A549 (cell line): ENCODE results near the gene EPB41L4A. TPM values are rescaled to one million over a fixed set of nuclear protein-coding genes. Genes with fewer than 3 reads are reported as not detected.
"Not testable (repeated sequence)": the region's sequence is repeated elsewhere in the genome, so short reads cannot be mapped to it uniquely, and the experiment has no call there.

ENCODE experiments used
- ATAC-seq, 2 experiments: fragments of 200-7000 bp in 1 of 2; fragments of >200 bp in 1 of 2; cut with Nextera tagmentation in 1 of 2; cut with Tn5 transposase in 1 of 2; 3 replicates each; pipeline versions ENCODE4 v1.8.0 to v1.9.1; 2018 to 2020; ENCODE audit warnings: mild to moderate bottlenecking in 1 of 2, moderate library complexity in 1 of 2
- CTCF ChIA-PET: fragments of 300-600 bp; sonication (Branson Sonifier 250); formaldehyde crosslinking; extraction: SDS; loops from one replicate; lab custom pipeline; 2021; ENCODE audit warnings: antibody characterized with exemption, inconsistent platforms; lab: Yijun Ruan, JAX
- POLR2A ChIA-PET: fragments of 350-600 bp; formaldehyde crosslinking; extraction: SDS; loops from one replicate; lab custom pipeline; 2021; ENCODE audit warnings: antibody characterized with exemption, inconsistent platforms; lab: Yijun Ruan, JAX
- DNase-seq, 2 experiments: peaks; one replicate each; pipeline versions ENCODE4 v3.0.0 to v3.0.0-alpha.2; 2011 to 2016; ENCODE audit warnings: low read depth in 1 of 2, low spot score in 1 of 2
- FAIRE-seq: peaks from 2 replicates; lab custom pipeline; 2011; peaks lifted over from hg19 to GRCh38; lab: Jason Lieb, UNC
- H3K27ac ChIP-seq, 2 experiments: fragments of >200 bp; sonication (Bioruptor Twin); formaldehyde crosslinking; 3 replicates each; pipeline ENCODE4 v1.5.1; 2016 to 2017
- H3K4me1 ChIP-seq: fragments of >200 bp; sonication (Bioruptor Twin); formaldehyde crosslinking; 3 replicates; pipeline ENCODE4 v1.6.1; 2016
- H3K4me2 ChIP-seq: fragments of >200 bp; sonication (Bioruptor Twin); formaldehyde crosslinking; 3 replicates; pipeline ENCODE4 v1.6.1; 2016
- H3K4me3 ChIP-seq: fragments of >200 bp; sonication (Bioruptor Twin); formaldehyde crosslinking; 3 replicates; pipeline ENCODE4 v1.5.1; 2016
- H3K9me3 ChIP-seq: fragments of >200 bp; sonication (Bioruptor Twin); formaldehyde crosslinking; 3 replicates; pipeline ENCODE4 v1.6.1; 2016
- ATOH8 ChIP-seq: fragments of 250-450 bp; sonication (Bioruptor Pico); IDR thresholded peaks from 2 replicates; pipeline ENCODE4 v1.5.0; 2020; ENCODE audit warnings: low read depth, mild to moderate bottlenecking, moderate library complexity
- CBX2 ChIP-seq: fragments of 200-600 bp; sonication (generic); IDR thresholded peaks from 2 replicates; pipeline ENCODE4 v1.6.1; 2016; ENCODE audit warnings: low read depth, mild to moderate bottlenecking, borderline replicate concordance
- CHD2 ChIP-seq: fragments of 150-350 bp; IDR thresholded peaks from 2 replicates; pipeline ENCODE4 v1.6.1; 2014; ENCODE audit warnings: low read length; ENCODE audit not compliant: partially characterized antibody
- EHF ChIP-seq: fragments of 250-450 bp; sonication (Bioruptor Pico); IDR thresholded peaks from 2 replicates; pipeline ENCODE4 v1.5.0; 2020; ENCODE audit warnings: mild to moderate bottlenecking
- FOSB ChIP-seq: fragments of 250-450 bp; sonication (Bioruptor Pico); IDR thresholded peaks from 2 replicates; pipeline ENCODE4 v1.5.0; 2020; ENCODE audit warnings: mild to moderate bottlenecking, moderate library complexity
- FOSL2 ChIP-seq, 2 experiments: fragments of 450-650 bp in 1 of 2; fragments of >200 bp in 1 of 2; sonication (Bioruptor Twin) in 1 of 2; formaldehyde crosslinking; IDR thresholded peaks; 2 replicates each; pipeline versions ENCODE4 v1.5.0 to v1.6.1; 2016 to 2020; ENCODE audit warnings: mild to moderate bottlenecking in 1 of 2, moderate library complexity in 1 of 2
- FOXS1 ChIP-seq: fragments of 250-450 bp; sonication (Bioruptor Pico); IDR thresholded peaks from 2 replicates; pipeline ENCODE4 v1.5.0; 2020; ENCODE audit warnings: mild to moderate bottlenecking, moderate library complexity
- GATA3 ChIP-seq: IDR thresholded peaks from 2 replicates; pipeline ENCODE4 v1.6.1; 2012; ENCODE audit warnings: borderline replicate concordance
- HDAC2 ChIP-seq: fragments of 200-600 bp; sonication (generic); IDR thresholded peaks from 2 replicates; pipeline ENCODE4 v1.6.1; 2016
- HES2 ChIP-seq: fragments of >200 bp; sonication (Bioruptor Twin); formaldehyde crosslinking; IDR thresholded peaks from 2 replicates; pipeline ENCODE4 v1.6.1; 2016
- HEYL ChIP-seq: fragments of 250-450 bp; sonication (Bioruptor Pico); IDR thresholded peaks from 2 replicates; pipeline ENCODE4 v1.8.0; 2021; ENCODE audit warnings: mild to moderate bottlenecking, moderate library complexity
- KDM5A ChIP-seq: fragments of 200-600 bp; sonication (generic); IDR thresholded peaks from 2 replicates; pipeline ENCODE4 v1.6.1; 2016; ENCODE audit warnings: antibody characterized with exemption, mild to moderate bottlenecking
- MAFK ChIP-seq: fragments of 450-650 bp; IDR thresholded peaks from 2 replicates; pipeline ENCODE4 v1.6.1; 2014; ENCODE audit not compliant: partially characterized antibody
- POLR2A ChIP-seq: IDR thresholded peaks from 2 replicates; pipeline ENCODE4 v1.6.1; 2012; ENCODE audit warnings: mild to moderate bottlenecking, low read length
- RAD21 ChIP-seq, 2 experiments: fragments of >200 bp in 1 of 2; sonication (Bioruptor Twin) in 1 of 2; formaldehyde crosslinking in 1 of 2; IDR thresholded peaks in 1 of 2; conservative IDR thresholded peaks in 1 of 2; 2 replicates in 1 of 2; 3 replicates in 1 of 2; pipeline ENCODE4 v1.6.1; 2012 to 2018; ENCODE audit warnings: inconsistent platforms in 1 of 2
- REST ChIP-seq: fragments of 200-600 bp; sonication (generic); IDR thresholded peaks from 2 replicates; pipeline ENCODE4 v1.6.1; 2016; ENCODE audit warnings: antibody characterized with exemption, mild to moderate bottlenecking, moderate library complexity
- TFCP2L1 ChIP-seq: fragments of 250-450 bp; sonication (Bioruptor Pico); IDR thresholded peaks from 2 replicates; pipeline ENCODE4 v1.5.0; 2021; ENCODE audit warnings: mild to moderate bottlenecking
- ZFP36 ChIP-seq: fragments of 450-650 bp; IDR thresholded peaks from 2 replicates; pipeline ENCODE4 v1.6.1; 2014; ENCODE audit warnings: borderline replicate concordance; ENCODE audit not compliant: partially characterized antibody
- WGBS: methylation state at CpG from one replicate; pipeline ENCODE4 v1.1.6; 2017; ENCODE audit errors: missing lambda C conversion rate; 5-methylcytosine and 5-hydroxymethylcytosine counted together
- polyA plus RNA-seq, 4 experiments: library from polyadenylated mRNA; depleted of rRNA in 3 of 4; stranded (reverse); fragments of >200 nt; fragmentation: RNase III in 1 of 4; extraction: RNeasy Plus Mini Kit Qiagen cat#74134 plus additional on column Dnase treatment in 1 of 4; gene quantifications; 2 replicates in 3 of 4; 3 replicates in 1 of 4; pipeline ENCODE4 v1.2.3, GENCODE V29; 2011 to 2017

EPB41L4A gene
- polyA plus RNA-seq, 2 of the 4 experiments (the other 2 are of a cell fraction) = 1.3 to 4.4 TPM

GRCh38 chr5:112210430-112211005, 208.6 kb downstream of the EPB41L4A start (continued):
- peak; percentile 83 for TF ChIP-seq GATA3
- TF ChIP-seq ATOH8 (CRISPR knock-in tag) = no peak
- TF ChIP-seq FOXS1 (CRISPR knock-in tag) = no peak
- no peak for TF ChIP-seq MAFK
- no peak for TF ChIP-seq EHF
- TF ChIP-seq CBX2 = no peak
- TF ChIP-seq POLR2A = no peak
- TF ChIP-seq FOSB (CRISPR knock-in tag) = no peak
- no peak for TF ChIP-seq KDM5A
- no peak for TF ChIP-seq FOSL2 (IDR thresholded peaks at IDR 0.05)
- no peak for TF ChIP-seq FOSL2 (CRISPR knock-in tag; IDR thresholded peaks at IDR 0.05)
- peak; percentile 80 to 82 for TF ChIP-seq RAD21 (conservative IDR thresholded peaks at IDR 0.05 in 1 of 2, IDR thresholded peaks at IDR 0.05 in 1 of 2)
- no peak for TF ChIP-seq REST
- no peak for TF ChIP-seq ZFP36

GRCh38 chr5:112208699-112209615, 210.1 kb downstream of the EPB41L4A start:
- H3K4me3 ChIP-seq = no peak overlapping the region
- ATAC-seq (no peak), FAIRE-seq (no peak), DNase-seq (no peak)
- no peaks in the 10 kb centered on the region for H3K4me1 ChIP-seq
- WGBS = 82% methylated on average over 4 of the region's 4 CpGs
- POLR2A ChIA-PET = no interaction called here
- TF ChIP-seq CHD2 (no peak), FOSL2 (IDR thresholded peaks at IDR 0.05) (no peak), FOSL2 (CRISPR knock-in tag; IDR thresholded peaks at IDR 0.05) (no peak), HDAC2 (no peak), TFCP2L1 (no peak), HEYL (CRISPR knock-in tag) (no peak), POLR2A (no peak), RAD21 (conservative IDR thresholded peaks at IDR 0.05 in 1 of 2, IDR thresholded peaks at IDR 0.05 in 1 of 2) (no peak), ZFP36 (no peak), GATA3 (no peak), HES2 (no peak)
- H3K9me3 ChIP-seq = no peaks in the 10 kb centered on the region
- H3K27ac ChIP-seq = no peak overlapping the region
- CTCF ChIA-PET = interaction anchor here (0.9 to 1.5 kb wide), 2 partner anchors 27 to 211 kb away, joined by 3 to 15 read pairs; partner anchors contain the start of gene EPB41L4A
- no peak overlapping the region for H3K4me2 ChIP-seq

- FAIRE-seq, H3K27ac ChIP-seq, H3K4me1 ChIP-seq, H3K9me3 ChIP-seq, DNase-seq, H3K4me2 ChIP-seq, H3K4me3 ChIP-seq, ATAC-seq, POLR2A ChIA-PET: not testable (repeated sequence)
- CTCF ChIA-PET = interaction anchor here (1.5 kb wide), 1 partner anchor 212 kb away, joined by 15 read pairs; the partner anchor contains the start of gene EPB41L4A
- WGBS = 94% methylated on average over 3 of the region's 3 CpGs
Measured at GRCh38 chr5:112208195-112208594, 210.9 kb downstream of the EPB41L4A start.
